Neural cell (in vitro differentiated cells): ENCODE data around the gene TRIO. TPM values are rescaled to one million over a fixed set of nuclear protein-coding genes. Genes with fewer than 3 reads are reported as not detected.

ENCODE experiments used
- H2AFZ ChIP-seq: fragments of 200-600, 300-800 bp; sonication (generic), shearing (Covaris generic); 2 replicates; pipeline ENCODE4 v1.6.0; 2014; ENCODE audit warnings: low read depth, mild to moderate bottlenecking, antibody characterized with exemption, low read length, moderate library complexity
- H3F3A ChIP-seq: fragments of 200-600 bp; shearing (Covaris generic); 2 replicates; pipeline ENCODE4 v1.6.1; 2016; ENCODE audit warnings: mild to moderate bottlenecking, moderate library complexity, mixed read lengths, antibody characterized with exemption, low read length; ENCODE audit not compliant: insufficient read depth, poor library complexity, severe bottlenecking
- H3K27ac ChIP-seq: fragments of 200-600, 300-800 bp; sonication (generic), shearing (Covaris generic); 2 replicates; pipeline ENCODE4 v1.5.1; 2014; ENCODE audit warnings: mild to moderate bottlenecking, low read length, moderate library complexity
- H3K27me3 ChIP-seq: fragments of 300-800, 200-600 bp; sonication (generic), shearing (Covaris generic); 2 replicates; pipeline ENCODE4 v1.6.0; 2014; ENCODE audit warnings: mild to moderate bottlenecking, low read depth, low read length, moderate library complexity; ENCODE audit not compliant: insufficient read depth
- H3K36me3 ChIP-seq: fragments of 300-800, 200-600 bp; sonication (generic), shearing (Covaris generic); 2 replicates; pipeline ENCODE4 v1.5.1; 2014; ENCODE audit warnings: mild to moderate bottlenecking, antibody characterized with exemption, low read length, moderate library complexity; ENCODE audit not compliant: insufficient read depth
- H3K4me2 ChIP-seq: fragments of 300-800, 200-600 bp; sonication (generic), shearing (Covaris generic); 2 replicates; pipeline ENCODE4 v1.6.0; 2014; ENCODE audit warnings: mild to moderate bottlenecking, low read length
- H3K4me3 ChIP-seq: fragments of 300-800, 200-600 bp; sonication (generic), shearing (Covaris generic); 2 replicates; pipeline ENCODE4 v1.5.1; 2014; ENCODE audit warnings: mild to moderate bottlenecking, low read length, moderate library complexity
- H3K79me2 ChIP-seq: fragments of 200-600 bp; shearing (Covaris generic); replicated peaks from 2 replicates; pipeline ENCODE4 v1.6.0; 2014; ENCODE audit warnings: mild to moderate bottlenecking, low read length, moderate library complexity; ENCODE audit not compliant: insufficient read depth
- H3K9ac ChIP-seq: fragments of 300-800, 200-600 bp; sonication (generic), shearing (Covaris generic); 2 replicates; pipeline ENCODE4 v1.6.1; 2016; ENCODE audit warnings: mild to moderate bottlenecking, low read length, mixed read lengths
- H3K9me2 ChIP-seq: fragments of 200-600 bp; shearing (Covaris generic); 2 replicates; pipeline ENCODE4 v1.6.1; 2016; ENCODE audit warnings: mild to moderate bottlenecking, low read length, mixed read lengths; ENCODE audit not compliant: insufficient read depth
- H3K9me3 ChIP-seq: fragments of 200-600, 300-800 bp; sonication (generic), shearing (Covaris generic); 2 replicates; pipeline ENCODE4 v1.6.1; 2016; ENCODE audit warnings: mild to moderate bottlenecking, mixed run types, low read length, moderate library complexity, mixed read lengths
- H4K20me1 ChIP-seq: fragments of 200-600 bp; shearing (Covaris generic); 2 replicates; pipeline ENCODE4 v1.6.1; 2016; ENCODE audit warnings: mild to moderate bottlenecking, mixed run types; ENCODE audit not compliant: insufficient read depth
- CTCF ChIP-seq: fragments of 450-650 bp; IDR thresholded peaks from 2 replicates; pipeline ENCODE4 v1.5.1; 2014; ENCODE audit warnings: antibody characterized with exemption, mild to moderate bottlenecking, moderate library complexity; ENCODE audit not compliant: poor library complexity, severe bottlenecking
- EP300 ChIP-seq: fragments of 450-650 bp; conservative IDR thresholded peaks from 2 replicates; pipeline ENCODE4 v1.6.1; 2014; ENCODE audit warnings: antibody characterized with exemption, mild to moderate bottlenecking, moderate library complexity; ENCODE audit not compliant: poor library complexity, severe bottlenecking
- EZH2 ChIP-seq: fragments of 200-600, 300-800 bp; shearing (Covaris generic), sonication (generic); IDR thresholded peaks from 2 replicates; pipeline ENCODE4 v1.6.1; 2014; ENCODE audit warnings: antibody characterized with exemption, low read length, borderline replicate concordance, mild to moderate bottlenecking; ENCODE audit not compliant: insufficient read depth, poor library complexity, severe bottlenecking
- MXI1 ChIP-seq: fragments of 450-650 bp; conservative IDR thresholded peaks from 2 replicates; pipeline ENCODE4 v1.6.1; 2014; ENCODE audit warnings: antibody characterized with exemption, mild to moderate bottlenecking; ENCODE audit not compliant: poor library complexity, severe bottlenecking
- POLR2AphosphoS5 ChIP-seq: IDR thresholded peaks from 2 replicates; pipeline ENCODE4 v1.6.1; 2012
- RAD21 ChIP-seq: fragments of 450-650 bp; conservative IDR thresholded peaks from 2 replicates; pipeline ENCODE4 v1.6.1; 2014; ENCODE audit warnings: antibody characterized with exemption, mild to moderate bottlenecking, moderate library complexity
- REST ChIP-seq: IDR thresholded peaks from 2 replicates; pipeline ENCODE4 v1.6.1; 2012; ENCODE audit warnings: borderline replicate concordance
- SMC3 ChIP-seq: fragments of 450-650 bp; conservative IDR thresholded peaks from 2 replicates; pipeline ENCODE4 v1.6.1; 2014; ENCODE audit warnings: antibody characterized with exemption, mild to moderate bottlenecking, moderate library complexity; ENCODE audit not compliant: poor library complexity
- TAF1 ChIP-seq: IDR thresholded peaks from 2 replicates; pipeline ENCODE4 v1.6.1; 2012; ENCODE audit warnings: low read depth
- polyA plus RNA-seq: library from polyadenylated mRNA; depleted of rRNA; stranded (reverse); fragments of >200 nt; gene quantifications from 2 replicates; pipeline ENCODE4 v1.2.3, GENCODE V29; 2014

TRIO gene
- polyA plus RNA-seq, 1 donor from 2014 or later: 168 TPM

- Histone ChIP-seq H3K4me3 (no peak overlapping the region), H3K27me3 (no peaks in the 10 kb centered on the region), H3K4me2 (no peak overlapping the region), H3K79me2 (no peaks in the 10 kb centered on the region), H3F3A (no peaks in the 10 kb centered on the region), H3K9me2 (no peaks in the 10 kb centered on the region), H3K9me3 (no peaks in the 10 kb centered on the region), H2AFZ (no peak overlapping the region), H3K36me3 (peaks cover 4% of the 10 kb centered on the region), H4K20me1 (no peaks in the 10 kb centered on the region), H3K27ac (no peak overlapping the region), H3K9ac (no peak overlapping the region)
- TF ChIP-seq REST: no peak
- TF ChIP-seq SMC3: no peak
- no peak for TF ChIP-seq TAF1
- TF ChIP-seq CTCF: no peak
- no peak for TF ChIP-seq MXI1
- TF ChIP-seq EZH2: no peak
- TF ChIP-seq EP300: no peak
- TF ChIP-seq RAD21: no peak
- no peak for TF ChIP-seq POLR2AphosphoS5
Measured at GRCh38 chr5:14400085-14400484, 256.9 kb downstream of the TRIO start.

- Histone ChIP-seq H3K79me2 (no peaks in the 10 kb centered on the region), H3K36me3 (no peaks in the 10 kb centered on the region), H3F3A (no peaks in the 10 kb centered on the region), H3K9ac (no peak overlapping the region), H3K27me3 (no peaks in the 10 kb centered on the region), H2AFZ (no peak overlapping the region), H3K4me2 (no peak overlapping the region), H3K4me3 (no peak overlapping the region), H3K9me2 (no peaks in the 10 kb centered on the region), H3K27ac (no peak overlapping the region), H4K20me1 (no peaks in the 10 kb centered on the region), H3K9me3 (no peaks in the 10 kb centered on the region)
- TF ChIP-seq POLR2AphosphoS5 (no peak), SMC3 (no peak), CTCF (no peak), REST (no peak), MXI1 (no peak), EP300 (no peak), EZH2 (no peak), TAF1 (no peak), RAD21 (no peak)
Measured at GRCh38 chr5:14400611-14401010, 257.5 kb downstream of the TRIO start.
